Esophagus muscularis mucosa (tissue), 4 donors: ENCODE results near the gene CBX6.

Experiments used
- EP300 ChIP-seq: sonication (generic); formaldehyde crosslinking; IDR thresholded peaks from one replicate; pipeline ENCODE4 v1.6.1; 2017; ENCODE audit warnings: antibody characterized with exemption
- POLR2A ChIP-seq: fragments of 450-650 bp; IDR thresholded peaks from one replicate; pipeline ENCODE4 v1.6.1; 2017; ENCODE audit warnings: antibody characterized with exemption, moderate library complexity, mild to moderate bottlenecking, low read depth
- POLR2AphosphoS5 ChIP-seq, 2 donors: sonication (generic); formaldehyde crosslinking; IDR thresholded peaks; one replicate each; pipeline ENCODE4 v1.6.1; 2017; ENCODE audit warnings: antibody characterized with exemption in 2 of 2
- TF ChIP-seq, protein P1 (sequence below), 3 experiments: fragments of 200-600 bp in 2 of 3; fragments of 450-650 bp in 1 of 3; sonication (generic) in 2 of 3; IDR thresholded peaks; one replicate each; pipeline ENCODE4 v1.5.1; 2017 to 2019; ENCODE audit warnings: antibody characterized with exemption in 3 of 3, mild to moderate bottlenecking in 2 of 3, moderate library complexity in 1 of 3

DNA sequence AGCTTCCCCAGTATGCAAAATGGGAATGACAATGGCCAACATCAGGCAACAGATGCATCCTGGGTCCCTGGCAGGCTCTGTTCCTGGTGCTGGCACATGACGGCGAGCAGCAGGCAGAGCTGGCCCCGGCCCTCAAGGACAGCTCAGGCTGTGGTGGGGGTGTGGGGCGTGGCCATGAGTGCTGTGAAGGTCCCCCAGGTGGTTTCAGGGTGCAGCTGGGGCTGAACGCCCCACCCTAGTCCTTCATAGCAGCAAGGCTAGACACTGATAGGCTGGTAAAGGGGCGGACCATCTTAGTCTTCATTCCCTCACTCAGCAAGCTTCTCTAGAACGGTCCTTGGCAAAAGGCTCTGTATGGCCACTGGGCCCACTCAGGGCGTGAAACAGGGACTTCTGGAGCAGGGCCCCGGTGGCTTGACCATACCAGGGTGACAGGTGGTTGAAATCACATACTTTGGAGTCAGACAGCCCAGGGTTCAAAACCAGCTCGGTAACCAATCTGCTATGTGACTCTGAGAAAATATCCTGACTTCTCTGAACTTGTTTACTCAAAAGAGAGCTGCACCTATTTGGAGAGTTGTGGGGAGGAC, 43.3 kb downstream of the CBX6 start:
- TF ChIP-seq, protein P1, sequence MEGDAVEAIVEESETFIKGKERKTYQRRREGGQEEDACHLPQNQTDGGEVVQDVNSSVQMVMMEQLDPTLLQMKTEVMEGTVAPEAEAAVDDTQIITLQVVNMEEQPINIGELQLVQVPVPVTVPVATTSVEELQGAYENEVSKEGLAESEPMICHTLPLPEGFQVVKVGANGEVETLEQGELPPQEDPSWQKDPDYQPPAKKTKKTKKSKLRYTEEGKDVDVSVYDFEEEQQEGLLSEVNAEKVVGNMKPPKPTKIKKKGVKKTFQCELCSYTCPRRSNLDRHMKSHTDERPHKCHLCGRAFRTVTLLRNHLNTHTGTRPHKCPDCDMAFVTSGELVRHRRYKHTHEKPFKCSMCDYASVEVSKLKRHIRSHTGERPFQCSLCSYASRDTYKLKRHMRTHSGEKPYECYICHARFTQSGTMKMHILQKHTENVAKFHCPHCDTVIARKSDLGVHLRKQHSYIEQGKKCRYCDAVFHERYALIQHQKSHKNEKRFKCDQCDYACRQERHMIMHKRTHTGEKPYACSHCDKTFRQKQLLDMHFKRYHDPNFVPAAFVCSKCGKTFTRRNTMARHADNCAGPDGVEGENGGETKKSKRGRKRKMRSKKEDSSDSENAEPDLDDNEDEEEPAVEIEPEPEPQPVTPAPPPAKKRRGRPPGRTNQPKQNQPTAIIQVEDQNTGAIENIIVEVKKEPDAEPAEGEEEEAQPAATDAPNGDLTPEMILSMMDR (IDR thresholded peaks at IDR 0.05) = no peak
- TF ChIP-seq EP300 (no peak), POLR2A (no peak), POLR2AphosphoS5 (IDR thresholded peaks at IDR 0.05) (no peak)
